GM19043 (cell line): ENCODE data around the gene CHP1.
"Not testable (repeated sequence)": the region's sequence is repeated elsewhere in the genome, so short reads cannot be mapped to it uniquely, and the experiment has no call there.

Experiments
- ATAC-seq: cut with Tn5 transposase; IDR thresholded peaks from one replicate; pipeline ENCODE4 v1.9.1; 2021; ENCODE audit warnings: low read depth; ENCODE audit not compliant: unreplicated experiment

CHP1 gene

GRCh38 chr15:41230650-41231421 is at the start of gene CHP1, which contains the start of gene EXD1:
Gene CHP1, plus strand, starts transcription at chr15:41231268. Its CDS starts 115 bp downstream, at chr15:41231383.
Gene EXD1, minus strand, starts transcription at chr15:41230757. Its CDS starts 4,182 bp downstream, at chr15:41226575.
- peak; percentile 96 for ATAC-seq

GRCh38 chr15:41182266-41182665 is 48.8 kb upstream of the CHP1 start:
- no peak for ATAC-seq

GRCh38 chr15:41183581-41183980 is 47.5 kb upstream of the CHP1 start:
- ATAC-seq = no peak

GRCh38 chr15:41194444-41194843 is 36.6 kb upstream of the CHP1 start:
- no peak for ATAC-seq

- no peak for ATAC-seq
These were observed 31.6 kb upstream of the CHP1 start for GRCh38 chr15:41199470-41199869.

- no peak for ATAC-seq
These were observed 27.7 kb upstream of the CHP1 start for GRCh38 chr15:41203395-41203794.

GRCh38 chr15:41205315-41205714 is 25.8 kb upstream of the CHP1 start:
- no peak for ATAC-seq

GRCh38 chr15:41207687-41208448 is 23.2 kb upstream of the CHP1 start:
- ATAC-seq = no peak

GRCh38 chr15:41215708-41216107 is 15.4 kb upstream of the CHP1 start:
- no peak for ATAC-seq

GRCh38 chr15:41218851-41219250 is 12.2 kb upstream of the CHP1 start:
- no peak for ATAC-seq

GRCh38 chr15:41219381-41219780 is 11.7 kb upstream of the CHP1 start:
- no peak for ATAC-seq

- no peak for ATAC-seq
These were observed 771 bp upstream of the CHP1 start for GRCh38 chr15:41230345-41230649.

GRCh38 chr15:41231422-41232226 is 556 bp downstream of the CHP1 start:
- ATAC-seq = peak; percentile 40

- no peak for ATAC-seq
These were observed 2.3 kb downstream of the CHP1 start for GRCh38 chr15:41233367-41233771.

GRCh38 chr15:41235228-41235627 is 4.2 kb downstream of the CHP1 start:
- ATAC-seq = not testable (repeated sequence)

- no peak for ATAC-seq
These were observed 4.9 kb downstream of the CHP1 start for GRCh38 chr15:41235929-41236328.

GRCh38 chr15:41238100-41238499 is 7.0 kb downstream of the CHP1 start:
- ATAC-seq = no peak

GRCh38 chr15:41241221-41241964 is 10.3 kb downstream of the CHP1 start:
- no peak for ATAC-seq

GRCh38 chr15:41250745-41251144 is 19.7 kb downstream of the CHP1 start:
- not testable (repeated sequence) for ATAC-seq

- ATAC-seq = no peak
These were observed 20.3 kb downstream of the CHP1 start for GRCh38 chr15:41251411-41251810.
